ENCODE measurements around the gene BCAN.

The BCAN gene

DNA sequence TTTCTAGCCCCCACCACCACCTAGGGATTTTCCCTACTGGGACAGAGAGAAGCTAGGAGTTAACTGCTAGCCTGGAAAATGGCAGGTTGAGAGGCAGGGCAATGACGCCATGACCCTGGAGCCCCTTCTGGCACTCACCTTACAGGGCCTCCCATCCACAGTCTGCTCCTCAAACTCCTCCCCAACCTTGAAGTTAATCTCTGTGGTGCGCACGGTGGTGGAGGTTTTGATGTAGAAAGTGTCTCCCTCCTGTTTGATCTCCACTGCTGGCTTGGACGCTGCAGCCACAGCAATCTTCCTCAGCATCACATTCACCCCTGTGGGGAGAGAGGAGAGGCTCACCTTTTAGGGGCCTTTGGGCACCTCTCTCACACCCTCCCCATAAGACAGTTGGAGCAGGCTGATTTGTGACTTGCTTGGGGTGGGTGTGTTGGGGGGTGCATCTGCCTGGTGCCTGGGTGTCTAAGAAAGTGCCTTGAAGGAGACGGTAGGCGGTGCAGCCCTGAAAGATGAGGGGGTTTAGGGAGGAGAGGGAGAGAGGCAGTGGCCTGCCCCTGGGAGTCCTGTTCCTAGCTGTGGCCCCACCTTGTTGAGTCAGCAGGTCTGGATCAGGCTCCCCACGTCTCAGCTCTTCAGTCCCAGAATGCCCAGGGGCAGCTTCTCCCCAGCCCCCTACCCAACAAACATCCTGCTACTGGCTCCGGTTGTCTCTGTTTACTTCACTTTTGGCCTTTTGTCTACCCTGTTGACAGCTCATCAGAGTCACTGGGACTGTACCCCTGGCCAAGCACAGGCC lies 59.0 kb downstream of the BCAN start:
- no peak for DNase-seq

DNA sequence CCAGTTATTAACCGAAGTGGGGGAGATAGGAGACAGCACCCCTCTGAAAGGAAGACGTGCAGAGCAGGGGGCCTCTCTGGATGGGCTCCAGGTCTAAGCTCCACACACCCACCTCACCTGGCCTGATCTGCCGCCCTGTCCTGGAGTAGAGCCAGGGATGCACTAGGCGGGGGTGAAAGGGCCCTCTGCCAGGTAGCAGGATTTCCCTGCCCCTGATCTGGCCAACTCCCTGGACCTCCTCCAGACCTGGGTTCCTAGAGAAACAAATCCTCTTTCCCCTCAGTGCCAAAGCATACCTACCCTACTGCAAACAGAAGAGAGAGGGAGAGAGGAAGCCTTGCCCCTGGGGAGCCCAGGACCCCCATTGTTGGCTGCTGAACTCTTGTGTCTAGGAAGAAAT lies 61.4 kb downstream of the BCAN start:
- no peak for DNase-seq

DNA sequence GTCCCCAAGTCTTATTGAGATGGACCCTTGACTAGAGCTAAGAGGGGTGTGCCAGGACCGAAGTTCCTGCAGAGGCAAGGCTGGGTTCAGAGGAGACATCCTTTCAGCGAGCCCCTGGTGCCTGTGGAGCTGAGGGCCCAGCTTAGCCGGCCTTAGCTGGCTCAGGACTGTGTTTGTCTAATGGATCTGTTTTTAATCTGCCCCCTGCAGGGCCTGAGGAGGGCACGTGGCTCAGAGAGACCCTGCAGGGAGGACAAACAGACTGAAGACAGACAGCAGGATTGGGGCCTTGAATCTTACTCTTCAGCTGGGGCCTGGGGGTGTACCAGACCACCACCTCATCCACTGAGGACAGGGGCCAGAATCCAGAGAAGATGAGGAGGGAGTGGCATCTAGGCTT lies 61.8 kb downstream of the BCAN start:
- DNase-seq = no peak

DNA sequence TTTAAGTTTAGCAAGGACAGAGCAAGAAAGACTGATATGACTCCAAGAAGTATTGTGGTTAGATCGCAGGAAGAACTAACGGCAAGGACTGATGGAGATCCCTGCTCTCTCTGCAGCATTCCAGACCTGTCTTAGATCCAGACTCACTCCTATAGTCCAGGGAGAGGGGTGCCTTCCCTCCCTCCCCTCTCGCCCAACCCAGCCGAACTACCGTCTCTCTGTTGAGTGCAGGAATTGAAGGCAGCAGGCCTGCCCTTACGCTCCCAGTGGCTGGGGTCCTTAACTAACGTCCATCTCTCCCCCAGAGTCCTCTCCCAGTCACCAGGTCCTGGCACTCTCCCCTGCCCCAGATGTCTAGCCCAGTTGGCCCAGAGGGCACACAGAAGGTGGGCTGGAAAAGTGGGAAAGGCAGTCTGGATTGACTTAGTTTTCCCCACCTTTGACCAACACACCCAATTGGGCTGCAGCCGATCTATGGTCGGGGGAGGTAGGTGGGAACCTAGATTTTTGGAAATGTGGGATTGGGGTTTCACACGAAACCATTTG lies 62.3 kb downstream of the BCAN start:
- no peak for DNase-seq

DNA sequence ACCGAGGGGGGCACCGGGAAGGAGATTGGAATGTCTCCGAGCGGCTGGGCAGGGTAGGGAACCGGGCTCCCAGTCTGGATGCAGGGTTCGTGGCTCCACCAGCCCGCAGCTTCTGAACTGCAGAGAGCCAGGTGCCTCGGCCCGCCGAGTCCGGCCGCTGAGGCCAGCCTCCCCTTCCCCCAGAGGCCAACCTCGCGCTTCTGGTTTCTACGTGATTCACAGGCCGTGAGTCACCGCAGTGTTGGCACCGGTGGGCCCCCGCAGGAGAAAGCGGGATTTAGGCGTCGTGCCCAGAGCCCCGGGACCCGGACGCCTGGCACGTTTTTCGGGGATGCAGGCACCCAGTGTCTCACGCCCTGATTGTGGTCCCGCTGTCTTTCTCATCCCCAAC lies 63.0 kb downstream of the BCAN start:
- no peak for DNase-seq

DNA sequence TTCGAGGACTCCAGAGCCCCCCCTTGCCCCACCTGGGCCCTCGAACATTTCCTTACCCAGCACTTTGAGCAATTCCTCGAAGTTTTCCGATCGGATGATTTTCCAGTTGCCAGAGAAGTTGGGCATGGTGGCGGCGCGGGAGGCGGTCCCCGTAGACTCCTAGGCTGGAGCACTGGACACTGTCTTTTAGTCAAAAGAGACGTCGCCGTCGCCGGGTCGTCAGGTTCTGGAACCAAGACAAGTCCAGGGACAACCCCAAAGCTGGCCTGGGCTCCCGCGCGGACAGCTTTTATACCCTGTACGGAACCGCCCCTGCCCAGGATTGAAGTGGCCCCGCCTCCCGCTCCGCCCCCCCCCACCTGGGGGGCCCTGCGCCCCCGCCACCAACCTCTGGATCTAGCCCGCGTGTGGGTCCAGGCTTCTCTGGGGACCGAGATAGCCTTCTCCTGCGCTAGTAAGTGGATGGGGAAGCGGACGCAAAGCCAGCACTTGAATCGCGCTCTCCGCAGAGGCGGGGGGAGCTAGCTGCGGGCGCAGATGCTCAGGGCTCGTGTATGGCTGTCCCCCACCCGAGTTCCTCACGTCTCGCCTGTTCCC lies 63.5 kb downstream of the BCAN start, which contains the start of gene CRABP2:
Gene CRABP2, minus strand, starts transcription at position 263 of the 597 bp plus-strand sequence. Its CDS starts 137 bp downstream, at position 126.
- peak in 2 of 5 donors; percentile 23 to 30 for DNase-seq

DNA sequence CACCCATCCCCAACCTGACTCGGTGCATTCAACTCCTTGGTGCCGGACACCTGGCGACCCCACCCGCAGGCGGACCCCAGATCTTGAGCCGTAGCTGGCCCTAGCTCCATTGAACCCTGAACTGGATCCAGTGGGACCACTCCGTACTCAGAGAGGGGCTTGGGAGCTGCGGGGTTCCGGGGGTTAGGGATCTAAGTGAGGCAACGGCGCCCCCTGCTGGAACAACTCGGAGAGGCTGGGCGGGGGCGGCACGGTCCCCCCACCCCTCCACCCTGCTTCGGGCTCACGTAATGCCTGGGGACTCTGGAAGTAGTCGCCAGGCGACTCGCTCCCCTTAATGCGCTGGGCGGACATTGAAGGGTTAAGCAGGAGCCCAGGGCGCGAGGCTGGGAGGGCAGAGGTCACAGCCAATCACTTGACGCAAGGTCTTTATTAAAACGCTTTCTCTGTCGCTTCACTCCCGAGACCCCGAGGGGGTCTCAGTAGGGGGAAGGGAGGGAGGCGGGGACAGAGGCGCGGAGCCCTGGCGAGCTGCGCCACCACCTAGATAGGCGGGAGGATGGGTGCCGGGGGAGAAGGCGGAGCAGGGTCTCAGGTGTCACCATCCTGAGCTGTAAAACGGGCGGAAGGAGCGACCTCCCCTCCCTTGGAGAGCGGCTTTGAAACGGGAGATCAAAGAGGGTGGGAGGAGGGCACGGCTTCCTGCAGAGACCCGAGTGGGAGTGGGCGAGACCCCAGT lies 64.2 kb downstream of the BCAN start:
- peak; percentile 45 to 66 (median 58) for DNase-seq

DNA sequence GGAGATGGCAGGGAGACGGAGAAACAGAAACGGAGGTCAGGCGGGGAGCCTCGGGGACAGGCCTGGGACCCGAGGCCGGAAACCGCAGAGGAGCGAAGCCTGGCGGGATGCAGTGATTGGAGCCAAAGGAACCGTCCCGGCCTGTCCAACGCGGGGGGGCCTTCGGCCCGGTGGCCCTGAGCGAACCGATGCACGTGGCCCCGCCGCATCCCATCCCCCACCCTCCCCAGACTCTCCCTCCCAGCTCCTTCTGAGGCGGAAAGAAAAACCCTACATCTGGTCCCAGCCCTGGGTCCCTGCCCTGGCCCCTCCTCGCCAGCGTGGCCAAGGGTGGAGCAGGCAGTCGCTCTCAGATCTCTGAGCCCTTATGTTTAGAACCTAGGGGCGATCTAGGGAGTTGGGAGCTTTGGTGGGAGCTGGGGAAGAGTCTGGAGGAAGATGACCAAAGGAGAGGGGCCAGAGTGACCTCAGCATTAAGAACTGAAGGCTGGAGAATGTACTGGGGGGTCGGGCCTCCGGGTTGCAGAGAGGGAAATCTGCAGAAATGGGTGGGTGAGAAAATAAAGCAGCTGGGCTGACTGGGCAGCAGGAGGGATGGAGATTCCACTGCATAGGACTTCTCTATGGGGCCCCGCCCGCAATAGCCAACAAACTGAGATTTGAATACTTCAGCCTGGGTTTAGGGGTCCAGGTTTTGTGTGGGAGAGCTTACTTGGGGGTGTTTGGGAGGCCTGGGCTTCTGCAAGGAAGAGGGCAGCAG lies 64.9 kb downstream of the BCAN start:
- DNase-seq = peak in 1 of 5 donors; percentile 22

DNA sequence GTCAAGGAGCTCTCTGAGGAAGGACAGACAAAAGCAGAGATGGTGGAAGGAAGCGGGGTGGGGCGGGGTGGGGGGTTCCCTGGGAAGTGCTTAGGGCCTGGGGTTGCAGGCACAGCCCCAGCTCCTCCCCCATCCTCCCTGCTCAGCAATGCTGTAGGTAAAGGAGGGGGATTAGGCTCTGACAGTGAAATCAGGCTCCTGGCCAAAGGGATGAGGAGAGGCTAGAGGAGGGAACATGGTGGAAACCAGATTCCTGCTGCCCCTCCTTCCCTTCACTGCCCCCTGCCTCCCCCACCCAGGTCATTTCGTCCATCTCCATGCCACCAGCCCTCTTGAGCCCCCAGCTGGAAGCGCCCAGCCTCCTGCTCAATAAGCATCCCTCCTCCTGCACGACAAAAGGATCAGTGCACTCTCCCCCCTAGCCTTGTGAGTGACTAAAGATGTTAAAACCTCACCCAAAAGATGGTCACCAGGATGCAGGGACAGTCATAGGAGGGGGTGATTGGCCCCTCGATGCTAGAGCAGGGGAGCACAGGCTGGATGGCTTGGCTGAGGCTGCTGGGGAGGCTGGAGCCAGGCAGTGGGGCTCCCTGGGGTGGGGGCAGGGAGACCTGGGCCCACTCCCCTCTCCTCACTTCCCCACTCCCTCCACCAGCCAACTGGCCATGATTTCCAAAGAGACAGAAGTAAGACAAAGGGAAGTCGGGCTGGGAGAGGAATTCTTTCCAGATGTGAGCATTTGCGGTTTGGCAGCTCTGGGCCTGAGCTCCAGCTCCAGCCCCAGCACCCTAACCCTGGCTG lies 65.7 kb downstream of the BCAN start:
- no peak for DNase-seq

DNA sequence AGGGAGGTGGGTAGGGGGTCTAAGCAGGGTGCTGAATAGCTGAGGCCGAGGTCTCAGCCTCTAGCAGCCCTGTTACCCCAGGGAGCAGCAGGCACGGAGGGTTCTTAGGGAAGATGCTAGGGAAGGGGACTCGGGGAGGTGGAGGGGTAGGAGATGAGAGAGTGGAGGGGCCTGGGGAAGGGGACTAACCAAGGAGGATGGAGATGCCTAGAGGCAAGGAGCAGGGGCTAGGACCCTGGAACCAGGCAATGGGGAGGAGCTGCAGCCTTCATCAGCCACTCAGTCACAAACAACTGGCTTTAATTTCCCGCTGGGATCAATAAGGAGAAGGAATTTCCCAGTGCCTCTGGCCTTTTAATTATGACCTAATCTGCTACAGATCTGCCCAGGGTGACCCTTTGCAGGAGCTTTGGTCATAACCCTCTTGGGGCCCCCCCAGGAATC lies 66.3 kb downstream of the BCAN start:
- DNase-seq = no peak

DNA sequence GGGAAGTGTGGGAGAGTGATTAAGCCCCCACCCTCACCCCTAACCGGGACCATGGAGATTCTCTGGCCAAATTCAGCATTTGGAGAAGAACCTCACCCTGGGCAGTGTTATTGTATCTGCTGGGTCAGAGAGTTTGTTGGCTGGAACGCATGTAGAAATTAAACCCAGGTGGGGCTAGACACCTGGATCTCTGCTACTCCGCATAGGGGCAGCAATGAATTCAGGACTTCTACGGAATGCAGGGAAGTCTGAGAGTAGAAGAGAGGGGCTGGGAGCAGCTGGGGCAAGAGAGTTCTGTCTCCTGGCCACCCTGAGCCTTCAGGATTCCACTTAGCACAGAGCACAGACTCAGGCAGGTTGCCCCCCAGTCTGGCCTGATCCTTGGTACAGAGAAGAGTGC lies 67.1 kb downstream of the BCAN start:
- no peak for DNase-seq

Measured in T-helper 1 cell (primary cell).